Subcutaneous abdominal adipose tissue (tissue), 5 donors: ENCODE data around the gene OPN1SW.

Experiments used
- H3K27ac ChIP-seq: one replicate; pipeline ENCODE4 v1.7.0; 2013; ENCODE audit warnings: low read depth, mild to moderate bottlenecking, inconsistent platforms, low read length, moderate library complexity
- H3K27me3 ChIP-seq, 5 donors: one replicate each; pipeline ENCODE4 v1.7.0; 2013; ENCODE audit warnings: low read length in 5 of 5, inconsistent platforms in 1 of 5; ENCODE audit not compliant: control insufficient read depth in 5 of 5, insufficient read depth in 4 of 5
- H3K36me3 ChIP-seq, 5 donors: one replicate each; pipeline ENCODE4 v1.7.0; 2013; ENCODE audit warnings: low read length in 5 of 5; ENCODE audit not compliant: control insufficient read depth in 5 of 5, insufficient read depth in 5 of 5
- H3K4me1 ChIP-seq, 5 donors: one replicate each; pipeline ENCODE4 v1.7.0; 2013; ENCODE audit warnings: low read length in 5 of 5, mild to moderate bottlenecking in 3 of 5, moderate library complexity in 1 of 5; ENCODE audit not compliant: control insufficient read depth in 5 of 5, insufficient read depth in 5 of 5
- H3K4me3 ChIP-seq, 5 donors: one replicate each; pipeline ENCODE4 v1.7.0; 2013; ENCODE audit warnings: low read length in 5 of 5, low read depth in 1 of 5
- H3K9ac ChIP-seq, 5 donors: one replicate each; pipeline ENCODE4 v1.7.0; 2013; ENCODE audit warnings: low read length in 5 of 5, mild to moderate bottlenecking in 4 of 5, moderate library complexity in 3 of 5
- H3K9me3 ChIP-seq, 5 donors: one replicate each; pipeline ENCODE4 v1.7.0; 2013; ENCODE audit warnings: low read length in 5 of 5; ENCODE audit not compliant: control insufficient read depth in 5 of 5
- donor health status: healthy.
- donor health status: healthy.
- donor health status: healthy.
- donor health status: healthy.
- donor health status: healthy.

The OPN1SW gene

DNA sequence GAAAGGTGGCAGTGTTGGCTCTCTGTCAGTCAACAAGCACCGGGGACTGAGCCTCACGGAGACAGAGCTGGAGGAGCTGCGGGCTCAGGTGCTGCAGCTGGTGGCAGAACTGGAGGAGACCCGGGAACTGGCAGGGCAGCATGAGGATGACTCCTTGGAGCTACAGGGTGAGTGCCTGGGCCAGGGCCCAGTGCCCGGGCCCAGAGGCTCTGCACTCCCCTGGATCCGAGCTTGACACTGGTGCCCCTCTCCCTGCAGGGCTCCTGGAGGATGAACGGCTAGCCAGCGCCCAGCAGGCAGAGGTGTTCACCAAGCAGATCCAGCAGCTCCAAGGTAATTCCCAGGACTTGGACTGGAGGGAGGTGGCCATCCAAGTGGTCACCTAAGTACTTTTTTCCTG lies 18.8 kb upstream of the OPN1SW start:
- Histone ChIP-seq H3K36me3 (no peaks in the 10 kb centered on the region), H3K9me3 (no peaks in the 10 kb centered on the region), H3K9ac (no peak overlapping the region), H3K4me1 (peaks cover 0 to 24% (median 21%) of the 10 kb centered on the region in 5 donors), H3K27me3 (peaks cover 0 to 8% (median 0%) of the 10 kb centered on the region in 5 donors), H3K4me3 (no peak overlapping the region), H3K27ac (no peak overlapping the region)

GRCh38 chr7:128794020-128794419 lies 18.4 kb upstream of the OPN1SW start:
- Histone ChIP-seq H3K4me3 (no peak overlapping the region), H3K36me3 (no peaks in the 10 kb centered on the region), H3K4me1 (peaks cover 0 to 24% (median 21%) of the 10 kb centered on the region in 5 donors), H3K9me3 (no peaks in the 10 kb centered on the region), H3K9ac (no peak overlapping the region), H3K27me3 (peaks cover 0 to 8% (median 0%) of the 10 kb centered on the region in 5 donors), H3K27ac (no peak overlapping the region)

DNA sequence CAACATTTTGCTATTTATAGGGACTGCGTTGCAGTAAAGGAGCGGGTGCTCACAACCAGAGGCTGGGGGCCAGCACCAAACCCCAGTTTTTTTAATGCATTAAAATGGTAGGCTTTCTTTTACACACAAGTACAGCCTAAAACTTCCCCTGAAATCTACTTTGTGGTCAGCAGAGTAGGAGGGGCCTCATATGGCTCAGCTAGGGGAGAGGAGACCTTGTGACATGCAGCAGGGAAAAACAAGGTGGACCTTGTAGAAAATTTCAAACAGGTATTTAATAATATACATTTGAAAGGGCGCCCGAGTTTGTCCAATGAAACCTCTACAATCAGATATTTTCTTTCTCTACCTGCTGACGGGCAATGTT lies 17.6 kb upstream of the OPN1SW start:
- no peak overlapping the region for H3K9ac ChIP-seq
- no peaks in the 10 kb centered on the region for H3K36me3 ChIP-seq
- peaks cover 0 to 24% (median 21%) of the 10 kb centered on the region in 5 donors for H3K4me1 ChIP-seq
- H3K9me3 ChIP-seq, result no peaks in the 10 kb centered on the region
- peaks cover 0 to 8% (median 0%) of the 10 kb centered on the region in 5 donors for H3K27me3 ChIP-seq
- no peak overlapping the region for H3K27ac ChIP-seq
- H3K4me3 ChIP-seq, result no peak overlapping the region

DNA sequence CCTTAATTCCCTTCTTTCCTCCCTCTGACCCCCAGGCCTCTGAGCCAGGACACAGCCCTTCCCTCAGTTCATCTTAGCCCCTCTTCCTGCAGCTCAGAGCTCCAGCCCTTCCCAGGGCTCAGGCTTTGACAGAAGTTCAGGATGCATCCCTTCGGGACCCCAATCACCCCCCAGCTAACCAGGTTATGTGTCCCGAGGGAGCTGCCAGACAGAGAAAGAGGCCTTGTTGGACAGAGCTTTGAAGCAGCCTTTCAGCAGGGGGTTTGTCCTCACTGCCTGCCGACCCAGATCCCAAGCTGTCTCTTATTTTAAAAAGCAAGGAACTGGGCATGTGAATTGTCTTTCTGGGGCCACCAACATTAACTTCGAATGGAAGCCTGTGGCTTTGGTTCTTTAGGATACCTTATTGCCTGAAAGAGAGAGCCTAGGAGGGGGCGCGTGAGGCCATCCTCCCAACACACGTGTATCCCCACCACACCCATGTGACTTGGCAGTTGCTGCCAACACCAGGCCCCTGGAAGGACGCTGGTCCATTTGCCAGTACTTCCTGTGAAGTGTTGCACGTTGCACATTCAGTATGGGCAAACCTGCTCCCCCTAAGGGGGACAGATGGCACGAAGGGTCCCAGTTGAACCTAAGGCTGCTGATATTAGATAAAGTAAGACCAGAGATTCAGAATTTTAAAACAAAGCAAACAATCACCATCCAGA lies 17.0 kb upstream of the OPN1SW start:
- peaks cover 0 to 24% (median 21%) of the 10 kb centered on the region in 5 donors for H3K4me1 ChIP-seq
- H3K9me3 ChIP-seq, result no peaks in the 10 kb centered on the region
- no peak overlapping the region for H3K27ac ChIP-seq
- no peak overlapping the region for H3K9ac ChIP-seq
- peaks cover 0 to 8% (median 0%) of the 10 kb centered on the region in 5 donors for H3K27me3 ChIP-seq
- no peak overlapping the region for H3K4me3 ChIP-seq
- no peaks in the 10 kb centered on the region for H3K36me3 ChIP-seq

DNA sequence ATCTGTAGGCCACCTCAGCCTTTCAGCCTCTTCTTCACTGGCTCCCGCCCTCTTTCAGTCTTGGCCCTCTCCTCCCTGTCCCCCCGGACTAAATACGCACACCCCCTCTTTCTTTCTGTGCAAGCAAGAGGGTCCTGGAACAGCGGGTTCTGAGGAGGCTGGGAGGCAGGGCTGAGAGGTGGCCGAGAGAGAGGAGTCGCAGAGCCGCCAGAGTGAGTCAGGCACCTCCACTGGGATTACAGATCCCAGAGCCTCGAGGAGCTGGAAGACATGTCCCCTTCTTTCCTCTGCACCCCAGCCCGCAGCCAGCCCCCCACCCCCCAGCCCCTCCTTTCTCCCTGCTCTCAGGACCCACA lies 16.4 kb upstream of the OPN1SW start:
- Histone ChIP-seq H3K27me3 (peaks cover 0 to 8% (median 0%) of the 10 kb centered on the region in 5 donors), H3K36me3 (no peaks in the 10 kb centered on the region), H3K4me1 (peaks cover 0 to 24% (median 21%) of the 10 kb centered on the region in 5 donors), H3K9ac (no peak overlapping the region), H3K4me3 (peak overlapping the region; percentile 31 to 85 (median 73)), H3K9me3 (no peaks in the 10 kb centered on the region), H3K27ac (no peak overlapping the region)

- Histone ChIP-seq H3K9ac (peak within 1 kb of the TSS in 4 of 5 donors; percentile 36 to 68 (median 64)), H3K4me1 (peaks cover 0 to 24% (median 21%) of the 10 kb centered on the region in 5 donors), H3K27me3 (peaks cover 0 to 8% (median 0%) of the 10 kb centered on the region in 5 donors), H3K4me3 (peak within 1 kb of the TSS; percentile 31 to 85 (median 73)), H3K36me3 (no peaks in the 10 kb centered on the region), H3K27ac (no peak within 1 kb of the TSS), H3K9me3 (no peaks in the 10 kb centered on the region)
Observed at GRCh38 chr7:128791121-128791971, 15.8 kb upstream of the OPN1SW start, which contains the start of gene CCDC136. Gene CCDC136 (plus strand): TSS chr7:128791968. CDS start chr7:128792412, 444 bp downstream.

DNA sequence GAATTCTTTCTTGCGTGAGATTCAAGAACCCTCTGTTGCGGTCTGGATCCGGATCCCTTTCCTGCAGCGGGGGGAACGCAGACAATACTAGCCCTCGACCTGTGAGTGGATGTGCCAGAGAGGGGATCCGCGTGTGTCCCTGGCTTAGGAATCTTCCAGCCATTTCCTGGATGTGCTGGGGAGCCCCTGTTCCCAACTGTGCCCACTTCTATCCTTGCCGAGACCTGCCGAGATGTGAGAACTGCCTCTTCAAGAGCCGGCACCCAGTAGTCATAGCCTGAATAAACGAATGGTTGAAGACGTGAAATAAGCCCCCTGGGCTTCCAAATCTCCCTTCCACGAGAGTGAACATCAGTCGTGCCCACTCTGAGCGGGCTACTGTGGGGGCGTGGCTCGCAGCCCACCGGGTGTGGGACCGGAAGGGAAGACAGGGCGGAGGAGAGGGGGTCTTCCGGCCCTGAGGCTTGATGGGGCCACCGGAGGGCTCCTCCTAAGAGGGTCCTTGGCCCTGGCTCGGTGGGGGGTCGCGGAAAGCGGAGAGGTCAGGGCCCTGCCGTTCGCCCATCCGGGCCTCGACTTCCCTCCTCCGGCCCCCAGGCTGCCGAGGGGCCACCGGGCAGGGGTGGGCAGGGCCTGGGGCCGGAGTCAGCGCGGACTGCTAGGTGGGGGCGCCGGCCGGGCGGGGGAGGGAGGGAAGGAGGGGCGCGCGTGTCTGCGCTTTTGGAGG lies 14.9 kb upstream of the OPN1SW start:
- peaks cover 0 to 24% (median 21%) of the 10 kb centered on the region in 5 donors for H3K4me1 ChIP-seq
- H3K9me3 ChIP-seq, result no peaks in the 10 kb centered on the region
- H3K27ac ChIP-seq, result no peak overlapping the region
- peak overlapping the region in 4 of 5 donors; percentile 36 to 64 (median 47) for H3K9ac ChIP-seq
- H3K4me3 ChIP-seq, result peak overlapping the region in 4 of 5 donors; percentile 68 to 85 (median 78)
- H3K36me3 ChIP-seq, result no peaks in the 10 kb centered on the region
- H3K27me3 ChIP-seq, result peaks cover 0 to 8% (median 0%) of the 10 kb centered on the region in 5 donors

- Histone ChIP-seq H3K4me1 (peaks cover 0 to 24% (median 21%) of the 10 kb centered on the region in 5 donors), H3K9me3 (no peaks in the 10 kb centered on the region), H3K4me3 (no peak overlapping the region), H3K36me3 (no peaks in the 10 kb centered on the region), H3K27ac (no peak overlapping the region), H3K27me3 (peaks cover 0 to 3% (median 0%) of the 10 kb centered on the region in 5 donors), H3K9ac (no peak overlapping the region)
Observed at GRCh38 chr7:128788446-128789412, 13.1 kb upstream of the OPN1SW start.

- H3K9ac ChIP-seq, result no peak overlapping the region
Observed at GRCh38 chr7:128785738-128786137, 10.1 kb upstream of the OPN1SW start.

More at GRCh38 chr7:128785738-128786137, 10.1 kb upstream of the OPN1SW start:
- H3K36me3 ChIP-seq, result no peaks in the 10 kb centered on the region
- no peaks in the 10 kb centered on the region for H3K9me3 ChIP-seq
- H3K27me3 ChIP-seq, result no peaks in the 10 kb centered on the region
- H3K27ac ChIP-seq, result no peak overlapping the region
- H3K4me3 ChIP-seq, result no peak overlapping the region
- H3K4me1 ChIP-seq, result peaks cover 0 to 16% (median 10%) of the 10 kb centered on the region in 5 donors
